Upper lobe of right lung (tissue), 1 donor: ENCODE data around the gene PPP2R5E. TPM values are rescaled to one million over a fixed set of nuclear protein-coding genes. Genes with fewer than 3 reads are reported as not detected.

ENCODE experiments used
- ATAC-seq: fragments of 200-7000 bp; cut with Tn5 transposase; one replicate; pipeline ENCODE4 v1.9.1; 2020; ENCODE audit warnings: mild to moderate bottlenecking, moderate library complexity
- DNase-seq: peaks from one replicate; pipeline ENCODE4 v3.0.0-alpha.2; 2020
- H3K27ac ChIP-seq: fragments of 200-600 bp; one replicate; pipeline ENCODE4 v1.8.0; 2022
- H3K27me3 ChIP-seq: fragments of 200-600 bp; one replicate; pipeline ENCODE4 v1.8.0; 2022; ENCODE audit warnings: mild to moderate bottlenecking
- H3K36me3 ChIP-seq: fragments of 200-600 bp; one replicate; pipeline ENCODE4 v1.8.0; 2022
- H3K4me1 ChIP-seq: fragments of 200-600 bp; one replicate; pipeline ENCODE4 v1.8.0; 2022
- H3K4me3 ChIP-seq: fragments of 200-600 bp; one replicate; pipeline ENCODE4 v1.8.0; 2022; ENCODE audit warnings: mild to moderate bottlenecking
- H3K9me3 ChIP-seq: fragments of 200-600 bp; one replicate; pipeline ENCODE4 v1.8.0; 2022
- CTCF ChIP-seq: fragments of 200-600 bp; IDR thresholded peaks from one replicate; pipeline ENCODE4 v1.8.0; 2022; ENCODE audit warnings: antibody characterized with exemption
- intact Hi-C: fragments of 100-400 bp; cut with DNase I; formaldehyde crosslinking; loops from one replicate; pipeline ENCODE4 v1.11.0; 2022
- total RNA-seq: library from RNA; stranded (reverse); fragmentation: NEBNext Ultra II Directional; extraction: Animal tissue kit (Norgen Biotek cat#: 25700); gene quantifications from one replicate; pipeline ENCODE4 v1.2.1, GENCODE V29; 2021
- donor health status: DM: no; HTN: yes; CAD: no; lungs with severe emphysema.

PPP2R5E gene
- total RNA-seq, 1 donor from 2014 or later: 46.0 TPM

- Histone ChIP-seq H3K4me1 (peaks cover 48% of the 10 kb centered on the region), H3K4me3 (no peak overlapping the region), H3K27me3 (no peaks in the 10 kb centered on the region), H3K27ac (peak overlapping the region; percentile 26), H3K9me3 (no peaks in the 10 kb centered on the region), H3K36me3 (no peaks in the 10 kb centered on the region)
- peak; percentile 62 for ATAC-seq
- no peak for TF ChIP-seq CTCF
- no peak for DNase-seq
- intact Hi-C loops: no loop called here
Measured at GRCh38 chr14:63470962-63471793, 72.0 kb downstream of the PPP2R5E start.

GRCh38 chr14:63468294-63468693 lies 74.9 kb downstream of the PPP2R5E start:
- intact Hi-C loops: no loop called here
- Histone ChIP-seq H3K36me3 (no peaks in the 10 kb centered on the region), H3K4me3 (no peak overlapping the region), H3K27me3 (no peaks in the 10 kb centered on the region), H3K27ac (no peak overlapping the region), H3K9me3 (no peaks in the 10 kb centered on the region), H3K4me1 (peaks cover 32% of the 10 kb centered on the region)
- DNase-seq (no peak), ATAC-seq (no peak)
- no peak for TF ChIP-seq CTCF

- no peaks in the 10 kb centered on the region for H3K27me3 ChIP-seq
- no peak for ATAC-seq
- no peak for TF ChIP-seq CTCF
Measured at GRCh38 chr14:63467440-63468072, 75.6 kb downstream of the PPP2R5E start.

GRCh38 chr14:63465347-63465746 lies 77.8 kb downstream of the PPP2R5E start:
- intact Hi-C loops: no loop called here
- Histone ChIP-seq H3K9me3 (no peaks in the 10 kb centered on the region), H3K27ac (no peak overlapping the region), H3K36me3 (no peaks in the 10 kb centered on the region), H3K4me3 (no peak overlapping the region), H3K27me3 (no peaks in the 10 kb centered on the region), H3K4me1 (peaks cover 2% of the 10 kb centered on the region)
- DNase-seq (no peak), ATAC-seq (no peak)
- no peak for TF ChIP-seq CTCF

More at GRCh38 chr14:63467440-63468072, 75.6 kb downstream of the PPP2R5E start:
- no peaks in the 10 kb centered on the region for H3K36me3 ChIP-seq
- H3K9me3 ChIP-seq: no peaks in the 10 kb centered on the region
- intact Hi-C loops: no loop called here
- peaks cover 24% of the 10 kb centered on the region for H3K4me1 ChIP-seq
- no peak overlapping the region for H3K4me3 ChIP-seq
- DNase-seq: no peak
- H3K27ac ChIP-seq: no peak overlapping the region

- no peaks in the 10 kb centered on the region for H3K27me3 ChIP-seq
- TF ChIP-seq CTCF: no peak
- H3K27ac ChIP-seq: no peak overlapping the region
- no peak overlapping the region for H3K4me3 ChIP-seq
- H3K9me3 ChIP-seq: no peaks in the 10 kb centered on the region
- DNase-seq: no peak
- H3K4me1 ChIP-seq: no peaks in the 10 kb centered on the region
- ATAC-seq: no peak
- intact Hi-C loops: no loop called here
- H3K36me3 ChIP-seq: no peaks in the 10 kb centered on the region
Measured at GRCh38 chr14:63460680-63461369, 82.4 kb downstream of the PPP2R5E start.
